Muscle layer of duodenum (tissue), 2 donors: ENCODE data around the gene CBX4.

ENCODE experiments used
- H3K27ac ChIP-seq: one replicate; pipeline ENCODE4 v1.7.0; 2013; ENCODE audit warnings: mild to moderate bottlenecking, low read length
- H3K27me3 ChIP-seq: one replicate; pipeline ENCODE4 v1.7.0; 2013; ENCODE audit warnings: low read depth, mild to moderate bottlenecking, control low read depth, low read length
- H3K36me3 ChIP-seq, 2 donors: one replicate each; pipeline ENCODE4 v1.7.0; 2013; ENCODE audit warnings: low read length in 2 of 2, control low read depth in 1 of 2, mild to moderate bottlenecking in 1 of 2; ENCODE audit not compliant: insufficient read depth in 2 of 2, control insufficient read depth in 1 of 2
- H3K4me1 ChIP-seq, 2 donors: one replicate each; pipeline ENCODE4 v1.7.0; 2013; ENCODE audit warnings: low read length in 2 of 2, mild to moderate bottlenecking in 2 of 2, control low read depth in 1 of 2, moderate library complexity in 1 of 2; ENCODE audit not compliant: insufficient read depth in 2 of 2, control insufficient read depth in 1 of 2
- H3K4me3 ChIP-seq, 2 donors: one replicate each; pipeline ENCODE4 v1.7.0; 2013; ENCODE audit warnings: low read length in 2 of 2, low read depth in 1 of 2, mild to moderate bottlenecking in 1 of 2
- H3K9me3 ChIP-seq, 2 donors: one replicate each; pipeline ENCODE4 v1.7.0; 2013; ENCODE audit warnings: low read length in 2 of 2, control low read depth in 1 of 2, mild to moderate bottlenecking in 1 of 2; ENCODE audit not compliant: control insufficient read depth in 1 of 2
- donor health status: healthy.

Gene CBX4

DNA sequence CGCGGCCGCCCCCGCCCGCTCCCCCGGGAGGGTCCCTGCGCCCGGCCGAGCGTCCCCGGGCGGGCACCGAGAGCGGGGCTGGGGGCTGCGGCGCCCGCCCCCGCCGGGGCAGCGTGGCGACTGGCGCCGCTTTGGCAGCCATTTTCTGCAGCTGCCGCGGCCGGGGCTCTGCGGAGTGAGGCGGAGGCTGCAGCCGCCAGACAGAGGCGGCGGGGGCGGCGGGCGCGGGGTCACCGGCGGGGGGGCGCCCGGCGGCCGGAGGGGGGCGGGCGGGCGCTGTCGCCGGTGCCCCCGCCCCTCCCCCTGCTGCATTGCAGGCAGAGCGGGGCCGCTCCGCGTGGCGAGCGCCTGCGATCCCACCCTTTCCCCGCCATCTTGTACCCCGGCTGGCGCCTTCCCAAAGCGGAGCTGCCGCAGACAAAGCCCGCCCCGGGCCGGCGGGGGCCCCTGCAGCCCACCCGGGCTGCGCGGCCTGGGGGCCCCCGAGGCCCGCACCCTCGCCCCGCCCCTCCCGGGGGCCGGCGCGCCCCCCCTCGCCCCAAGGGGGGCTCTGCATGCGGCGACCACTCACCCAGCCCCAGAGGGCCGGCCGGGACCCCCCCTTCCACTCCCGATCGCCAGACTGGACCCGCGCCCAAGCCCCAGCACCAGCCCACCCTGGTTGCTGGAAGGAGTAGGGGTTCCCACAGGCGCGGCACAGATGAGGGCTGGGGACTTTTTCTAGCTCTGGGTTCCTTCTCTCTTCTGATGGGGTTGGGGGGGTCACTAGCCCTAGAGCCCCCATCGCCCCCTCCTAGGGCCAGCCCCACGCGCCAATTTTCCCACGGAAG, 25.7 kb downstream of the CBX4 start:
- no peaks in the 10 kb centered on the region for H3K9me3 ChIP-seq
- H3K27me3 ChIP-seq = peaks cover 51% of the 10 kb centered on the region
- H3K4me3 ChIP-seq = no peak overlapping the region

DNA sequence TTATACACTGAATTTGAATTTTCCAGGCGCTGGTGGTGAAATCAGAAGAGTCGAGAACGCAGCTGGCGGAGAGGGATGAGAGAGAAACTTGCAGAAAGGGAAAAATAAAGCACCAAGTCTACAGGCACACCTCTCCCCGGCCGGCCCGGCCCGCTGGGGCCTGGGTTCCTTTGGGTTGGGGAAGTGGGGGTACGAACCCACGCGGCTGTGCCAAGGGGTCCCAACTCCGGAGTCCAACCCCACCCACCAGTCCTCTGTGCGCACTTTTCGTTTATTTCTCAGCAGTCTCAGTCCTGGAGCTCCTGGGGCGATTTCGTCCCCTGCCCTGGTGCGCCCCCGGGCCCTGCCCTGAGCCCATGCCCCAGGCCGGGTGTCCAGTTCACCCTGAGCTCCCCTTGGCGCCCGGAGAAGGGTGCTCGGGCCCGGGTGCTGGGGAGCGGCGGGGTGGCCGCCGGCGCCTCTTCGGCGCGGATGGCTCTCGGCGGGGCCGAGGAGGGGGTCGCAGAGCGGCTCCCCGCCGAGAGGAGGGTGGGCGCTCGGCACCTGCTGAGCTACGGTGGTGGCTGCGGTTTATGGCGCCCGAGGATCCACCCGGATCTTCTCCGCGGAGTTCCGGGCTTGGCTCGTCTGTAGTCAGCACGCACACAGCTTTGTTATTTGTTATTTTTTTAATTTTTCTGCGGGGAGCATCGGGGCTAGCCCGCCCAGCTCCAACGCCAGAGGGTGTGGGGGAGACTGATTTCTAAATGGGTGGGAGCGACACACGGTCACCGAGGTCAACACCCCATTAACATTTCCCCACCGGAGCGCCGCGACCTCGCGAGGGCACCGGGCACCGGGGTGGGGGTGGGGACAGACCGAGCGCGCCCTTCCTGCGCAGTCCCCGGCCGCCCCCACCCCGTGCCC, 26.6 kb downstream of the CBX4 start:
- H3K27me3 ChIP-seq = peaks cover 57% of the 10 kb centered on the region
- no peak overlapping the region for H3K4me3 ChIP-seq
- H3K36me3 ChIP-seq = no peaks in the 10 kb centered on the region
- H3K4me1 ChIP-seq = peaks cover 0 to 47% of the 10 kb centered on the region in 2 donors
- H3K9me3 ChIP-seq = no peaks in the 10 kb centered on the region
- no peak overlapping the region for H3K27ac ChIP-seq

More for the DNA sequence above, 25.7 kb downstream of the CBX4 start:
- no peaks in the 10 kb centered on the region for H3K36me3 ChIP-seq
- H3K27ac ChIP-seq = no peak overlapping the region
- peaks cover 0 to 47% of the 10 kb centered on the region in 2 donors for H3K4me1 ChIP-seq

DNA sequence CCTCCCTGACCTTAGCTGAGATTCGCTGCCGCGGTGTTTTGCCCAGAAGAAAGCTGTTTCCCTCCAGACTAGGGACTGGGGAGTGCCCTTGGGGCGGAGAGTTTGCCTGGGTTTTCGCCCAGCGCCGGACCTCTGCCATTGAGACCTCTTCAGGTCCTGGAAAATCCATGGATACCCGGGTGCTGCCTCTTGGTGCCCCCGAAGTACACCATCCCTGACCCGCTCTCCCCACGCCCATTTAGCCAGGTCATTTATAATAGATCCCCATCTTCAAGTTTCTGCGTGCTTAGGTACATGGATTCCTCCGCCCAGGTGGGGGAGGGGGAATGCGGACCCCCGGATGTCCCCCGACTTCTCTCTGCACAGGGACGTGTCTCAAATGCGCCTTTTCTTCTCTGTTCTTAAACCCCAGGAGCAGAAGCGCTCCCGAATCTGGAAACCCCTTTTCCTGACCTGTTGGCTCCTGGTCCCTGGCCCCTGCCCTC, 27.3 kb downstream of the CBX4 start:
- Histone ChIP-seq H3K27me3 (peaks cover 64% of the 10 kb centered on the region), H3K27ac (no peak overlapping the region), H3K4me1 (peaks cover 0 to 47% of the 10 kb centered on the region in 2 donors), H3K36me3 (no peaks in the 10 kb centered on the region), H3K9me3 (no peaks in the 10 kb centered on the region), H3K4me3 (no peak overlapping the region)

DNA sequence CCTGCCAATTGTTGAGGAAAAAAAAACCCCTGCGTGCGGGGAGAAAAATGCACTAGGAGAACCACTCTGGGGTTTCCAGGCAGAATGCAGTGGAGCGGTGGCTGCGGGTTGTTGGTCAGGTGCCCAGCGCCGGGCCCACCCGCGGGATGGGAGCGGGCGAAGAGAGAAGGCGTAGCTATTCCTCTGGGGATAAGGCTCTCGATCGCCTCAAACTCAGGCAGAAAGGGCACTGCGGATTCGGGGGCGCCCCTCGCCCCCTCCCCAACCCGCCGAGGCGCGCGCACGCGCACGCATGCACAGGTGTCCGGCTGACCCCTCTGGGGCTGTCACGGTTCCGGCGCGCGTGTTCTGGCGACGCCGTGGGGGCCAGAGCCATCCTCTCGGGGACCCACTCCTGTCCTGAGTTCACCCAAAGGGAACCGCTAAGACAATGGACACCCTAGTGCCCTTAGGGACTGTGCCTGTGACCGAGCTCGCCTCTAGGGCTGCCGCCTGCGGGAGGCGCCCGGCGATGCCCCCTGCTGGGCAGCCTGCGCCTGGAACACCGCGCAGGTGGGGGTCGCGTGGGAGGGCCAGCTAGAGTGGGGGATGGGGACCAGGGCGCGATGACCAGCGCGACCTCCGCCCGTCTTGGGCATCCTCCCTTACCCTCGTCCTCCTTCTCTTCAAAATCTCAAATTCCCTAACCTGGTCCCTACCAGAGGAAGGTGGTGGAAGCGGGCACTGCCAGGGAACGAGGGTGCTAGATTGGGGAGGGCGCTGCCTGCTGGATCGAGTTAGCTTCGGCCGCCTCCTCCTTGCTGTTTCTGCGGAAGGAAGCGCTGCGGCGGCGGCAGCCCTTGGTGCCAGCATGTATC, 28.0 kb downstream of the CBX4 start:
- Histone ChIP-seq H3K4me1 (peaks cover 0 to 47% of the 10 kb centered on the region in 2 donors), H3K9me3 (no peaks in the 10 kb centered on the region), H3K4me3 (no peak overlapping the region), H3K27ac (no peak overlapping the region), H3K27me3 (peaks cover 67% of the 10 kb centered on the region), H3K36me3 (no peaks in the 10 kb centered on the region)

DNA sequence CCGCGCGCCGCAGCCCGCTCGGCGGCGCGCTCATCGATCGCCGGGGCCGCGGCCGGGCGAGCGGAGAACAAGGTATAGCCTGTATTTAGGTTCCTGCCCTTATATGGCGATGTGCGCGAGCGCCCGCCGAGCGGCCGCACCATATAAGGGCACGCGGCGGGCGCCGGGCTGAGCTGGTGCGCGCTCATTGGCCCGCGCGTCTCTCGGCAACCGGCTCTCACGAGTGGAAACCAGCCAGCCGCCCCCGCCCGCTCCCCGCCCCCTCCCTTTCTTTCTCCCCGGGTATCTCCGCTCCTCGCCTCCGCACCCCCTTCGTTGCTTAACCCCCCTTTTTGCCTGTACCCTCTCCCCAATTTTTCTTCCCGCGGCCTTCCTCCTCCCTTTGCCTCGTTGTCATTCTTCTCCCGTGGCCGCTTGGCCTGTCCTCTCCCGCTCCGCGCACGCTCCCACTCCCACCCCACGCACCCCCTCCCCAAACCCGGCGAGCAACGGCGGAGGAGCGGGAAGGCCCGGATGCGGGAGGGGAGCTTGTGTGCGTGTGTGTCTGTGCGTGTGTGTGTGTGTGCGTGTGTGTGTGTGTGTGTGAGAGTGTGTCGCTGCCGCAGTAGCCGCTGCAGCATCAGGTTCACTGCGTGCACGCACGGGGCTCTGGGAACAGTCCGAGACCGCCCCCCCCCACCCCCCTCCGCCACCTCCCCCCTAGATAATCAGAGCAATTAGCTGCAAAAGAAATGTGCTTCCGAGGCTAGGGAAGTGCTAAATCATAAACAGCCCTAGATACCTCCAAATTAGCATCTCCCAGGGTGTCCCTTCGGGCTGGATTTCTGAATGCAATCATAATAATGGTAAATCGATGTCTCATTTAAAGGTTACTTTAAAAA, 28.9 kb downstream of the CBX4 start:
- no peak overlapping the region for H3K4me3 ChIP-seq
- no peaks in the 10 kb centered on the region for H3K9me3 ChIP-seq
- peaks cover 72% of the 10 kb centered on the region for H3K27me3 ChIP-seq
- no peaks in the 10 kb centered on the region for H3K36me3 ChIP-seq
- peaks cover 0 to 42% of the 10 kb centered on the region in 2 donors for H3K4me1 ChIP-seq
- H3K27ac ChIP-seq = no peak overlapping the region

DNA sequence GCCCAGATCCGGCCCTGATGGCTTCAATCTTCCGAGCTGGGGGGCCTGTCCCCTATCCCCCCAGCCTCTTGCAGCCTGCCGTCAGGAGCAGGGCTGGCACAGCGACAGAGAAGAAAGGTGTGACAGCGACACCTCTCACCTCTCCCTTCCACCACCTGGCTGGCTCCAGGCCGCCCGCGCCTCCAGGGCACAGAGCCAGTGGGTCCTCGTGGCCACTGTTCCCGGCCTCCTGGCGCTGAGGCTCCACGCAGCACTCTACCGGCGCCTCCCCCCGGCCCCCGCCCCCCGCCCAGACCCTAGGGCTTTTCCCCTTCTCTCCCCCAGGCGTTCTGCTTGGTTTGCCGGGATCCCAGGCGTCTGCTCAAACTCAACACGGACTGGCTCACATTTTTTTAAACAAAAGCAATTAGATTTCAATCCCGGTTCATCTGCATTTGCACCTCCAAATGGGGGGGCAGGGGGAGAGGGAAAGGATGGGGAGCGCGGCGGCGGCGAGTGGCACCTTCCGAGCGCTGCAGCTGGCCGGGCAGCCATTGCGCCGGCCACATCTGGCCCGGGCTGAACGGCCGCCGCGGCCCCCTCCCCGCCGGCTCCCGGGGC, 29.6 kb downstream of the CBX4 start:
- H3K4me3 ChIP-seq = no peak overlapping the region

DNA sequence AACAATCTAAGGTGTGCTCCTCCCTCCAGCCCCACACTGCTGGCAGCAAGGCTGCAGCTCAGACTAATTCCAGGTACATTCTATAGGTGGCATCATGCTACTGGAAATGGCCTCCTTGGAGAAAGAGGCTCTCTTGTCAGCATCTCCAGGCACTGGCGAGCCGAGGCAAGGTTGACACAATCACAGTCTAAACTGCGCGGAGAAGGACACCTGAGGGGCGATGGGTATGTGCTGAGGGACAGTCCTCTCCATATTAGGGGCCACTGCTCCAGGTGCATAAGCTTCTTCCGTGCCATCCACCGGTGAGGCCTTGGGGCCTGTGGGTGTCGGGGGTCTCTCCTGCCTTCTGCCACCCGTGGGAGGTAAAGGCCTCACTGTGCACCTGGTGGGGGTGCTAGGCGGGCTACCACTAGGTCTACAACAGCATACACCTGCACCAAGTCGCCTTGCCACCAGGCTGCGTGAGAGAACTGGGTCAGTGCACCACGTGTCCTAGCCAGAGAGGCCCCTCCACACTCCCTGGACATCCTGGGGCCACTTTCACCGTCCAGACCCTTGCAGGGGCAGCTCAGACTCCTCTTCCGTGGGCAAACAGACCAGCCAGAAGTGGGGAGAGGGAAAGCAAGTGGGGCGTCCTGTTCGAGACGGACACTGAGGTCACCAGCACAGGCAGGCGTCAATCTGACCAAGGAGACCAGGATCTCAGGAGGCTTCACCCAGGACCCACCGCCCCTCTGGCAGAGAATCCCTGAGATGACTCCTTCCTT, 30.3 kb downstream of the CBX4 start:
- Histone ChIP-seq H3K4me3 (no peak overlapping the region), H3K27ac (no peak overlapping the region), H3K27me3 (peaks cover 77% of the 10 kb centered on the region), H3K4me1 (peaks cover 0 to 30% of the 10 kb centered on the region in 2 donors), H3K36me3 (no peaks in the 10 kb centered on the region), H3K9me3 (no peaks in the 10 kb centered on the region)

More for the DNA sequence above, 29.6 kb downstream of the CBX4 start:
- Histone ChIP-seq H3K9me3 (no peaks in the 10 kb centered on the region), H3K36me3 (no peaks in the 10 kb centered on the region), H3K4me1 (peaks cover 0 to 34% of the 10 kb centered on the region in 2 donors), H3K27ac (no peak overlapping the region), H3K27me3 (peaks cover 76% of the 10 kb centered on the region)

DNA sequence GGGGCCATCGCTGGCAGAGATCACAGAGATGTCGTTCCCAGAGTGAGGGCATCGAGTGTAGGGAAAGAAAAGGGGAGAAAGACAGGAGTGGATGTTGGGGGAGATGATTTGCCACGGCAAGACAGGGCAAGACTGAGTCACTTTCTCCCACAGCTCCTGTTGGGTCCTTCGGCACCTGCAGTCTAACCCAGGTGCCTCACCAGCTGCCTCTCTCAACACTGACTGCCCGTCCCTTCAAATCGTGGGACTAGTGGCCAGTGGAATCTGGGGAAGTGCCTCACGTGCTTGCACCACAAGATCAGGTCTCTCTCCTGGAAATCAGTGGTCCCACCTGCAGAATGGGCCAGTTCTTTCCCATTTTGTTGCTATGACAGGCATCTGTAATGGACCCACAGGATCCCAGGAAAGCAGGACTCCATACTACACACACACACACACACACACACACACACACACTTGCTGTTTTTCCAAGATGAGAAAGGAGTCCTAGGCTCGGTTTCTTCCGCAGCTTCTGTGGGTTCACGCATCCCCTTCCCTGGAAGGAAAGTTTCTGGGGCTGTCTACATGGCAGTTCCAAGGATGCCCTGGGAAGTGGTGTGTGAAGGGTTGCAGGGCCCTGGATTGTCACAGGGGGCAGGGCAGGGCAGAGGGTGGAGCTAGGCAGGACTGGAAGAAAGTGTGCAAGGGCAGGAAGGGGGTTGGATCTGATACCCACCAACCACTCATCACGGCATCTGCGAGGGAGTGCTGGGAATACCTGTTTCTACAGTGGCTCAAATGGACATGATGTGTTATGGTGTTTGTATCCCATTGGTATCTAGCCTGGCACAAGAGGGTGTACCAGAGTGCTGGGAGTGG, 32.1 kb downstream of the CBX4 start:
- H3K36me3 ChIP-seq = no peaks in the 10 kb centered on the region
- no peak overlapping the region for H3K27ac ChIP-seq
- H3K4me3 ChIP-seq = no peak overlapping the region
- H3K27me3 ChIP-seq = peaks cover 87% of the 10 kb centered on the region
- H3K4me1 ChIP-seq = peaks cover 0 to 30% of the 10 kb centered on the region in 2 donors
- peaks cover 0 to 3% of the 10 kb centered on the region in 2 donors for H3K9me3 ChIP-seq

DNA sequence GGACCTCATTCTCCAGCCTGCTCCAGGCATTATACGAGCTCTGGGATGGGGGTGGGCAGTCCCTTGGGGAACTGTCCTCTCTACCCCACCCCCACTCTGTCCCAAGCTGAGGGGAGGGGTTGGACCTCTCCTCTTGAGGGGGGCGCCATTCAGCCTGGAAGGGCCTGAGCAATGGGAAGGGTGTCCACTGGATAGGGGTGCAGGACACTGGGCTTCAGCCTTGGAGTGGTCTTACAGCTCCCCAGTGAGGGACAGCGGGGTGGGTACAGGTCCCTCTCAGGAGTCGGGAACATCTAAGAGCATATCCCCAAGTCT, 32.8 kb downstream of the CBX4 start:
- Histone ChIP-seq H3K27me3 (peaks cover 87% of the 10 kb centered on the region), H3K9me3 (peaks cover 0 to 3% of the 10 kb centered on the region in 2 donors), H3K36me3 (no peaks in the 10 kb centered on the region), H3K4me3 (no peak overlapping the region), H3K4me1 (peaks cover 0 to 24% of the 10 kb centered on the region in 2 donors), H3K27ac (no peak overlapping the region)
